IPS-20b (cell line): ENCODE measurements around the gene UNC45A.

ENCODE experiments used
- H3K27ac ChIP-seq: one replicate; pipeline ENCODE4 v1.5.1; 2013; ENCODE audit warnings: low read length
- H3K27me3 ChIP-seq: 2 replicates; pipeline ENCODE4 v1.6.1; 2013; ENCODE audit warnings: mild to moderate bottlenecking, low read length, inconsistent platforms; ENCODE audit not compliant: insufficient read depth
- H3K36me3 ChIP-seq: 2 replicates; pipeline ENCODE4 v1.6.1; 2013; ENCODE audit warnings: low read depth, mild to moderate bottlenecking, inconsistent platforms, low read length, moderate library complexity; ENCODE audit not compliant: insufficient read depth
- H3K4me1 ChIP-seq: 2 replicates; pipeline ENCODE4 v1.6.1; 2013; ENCODE audit warnings: mild to moderate bottlenecking, control low read depth, inconsistent platforms, low read length, moderate library complexity; ENCODE audit not compliant: insufficient read depth
- H3K4me3 ChIP-seq: 2 replicates; pipeline ENCODE4 v1.5.1; 2013; ENCODE audit warnings: mild to moderate bottlenecking, low read length, inconsistent platforms
- H3K9ac ChIP-seq: 2 replicates; pipeline ENCODE4 v1.6.1; 2013; ENCODE audit warnings: low read depth, mild to moderate bottlenecking, inconsistent platforms, low read length, moderate library complexity
- H3K9me3 ChIP-seq: 2 replicates; pipeline ENCODE4 v1.6.1; 2013; ENCODE audit warnings: mild to moderate bottlenecking, low read depth, low read length, inconsistent platforms; ENCODE audit not compliant: insufficient read depth

The UNC45A gene

DNA sequence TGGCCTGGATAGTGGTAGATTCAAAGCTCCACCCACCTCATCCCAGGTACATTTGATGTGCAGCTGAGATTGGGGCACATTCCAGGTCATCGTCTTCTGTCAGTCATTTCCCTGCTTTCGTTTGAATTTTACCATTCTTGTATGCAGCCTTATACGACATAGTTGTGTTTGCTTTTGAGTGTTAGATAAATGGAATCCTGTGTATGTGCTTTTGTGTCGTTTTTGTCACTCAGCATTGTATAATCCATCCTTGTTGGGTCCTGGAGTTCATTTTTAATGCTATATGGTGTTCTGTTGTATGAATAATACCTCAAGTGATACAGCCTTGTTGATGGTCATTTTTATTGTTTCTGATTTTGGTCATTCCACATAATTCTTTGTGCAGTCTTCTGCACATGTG lies 26.9 kb downstream of the UNC45A start:
- Histone ChIP-seq H3K36me3 (peaks cover 64% of the 10 kb centered on the region), H3K27ac (no peak overlapping the region), H3K9me3 (no peaks in the 10 kb centered on the region), H3K4me3 (no peak overlapping the region), H3K27me3 (no peaks in the 10 kb centered on the region; the same call in 1 of the 2 replicates), H3K4me1 (0 out of 2 replicates have a peak, but pooled peaks cover 5% of the 10 kb centered on the region), H3K9ac (no peak overlapping the region)

DNA sequence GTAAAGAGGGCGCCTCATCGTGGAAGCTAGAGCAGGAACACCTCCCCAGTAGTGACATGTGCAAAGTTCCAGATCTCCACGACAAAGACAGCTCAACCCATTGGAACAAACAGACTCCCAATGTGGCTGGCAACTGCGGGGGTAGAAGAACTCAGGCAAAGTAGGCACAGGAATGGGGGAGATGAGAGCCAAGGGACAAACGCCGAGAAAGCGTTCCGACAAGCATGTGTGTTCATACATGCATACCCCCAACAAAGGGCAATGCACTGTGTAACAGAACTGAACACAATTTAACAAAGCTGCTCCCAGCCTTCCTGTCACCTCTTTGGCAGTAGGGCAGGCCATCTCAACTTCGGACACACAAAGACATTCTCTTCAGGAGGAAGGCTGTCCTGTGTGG lies 31.2 kb downstream of the UNC45A start:
- H3K27me3 ChIP-seq = no peaks in the 10 kb centered on the region
- H3K9me3 ChIP-seq = no peaks in the 10 kb centered on the region
- H3K4me1 ChIP-seq = no peaks in the 10 kb centered on the region
- peaks cover 89% of the 10 kb centered on the region for H3K36me3 ChIP-seq
- no peak overlapping the region for H3K4me3 ChIP-seq
- H3K27ac ChIP-seq = no peak overlapping the region
- no peak overlapping the region for H3K9ac ChIP-seq

DNA sequence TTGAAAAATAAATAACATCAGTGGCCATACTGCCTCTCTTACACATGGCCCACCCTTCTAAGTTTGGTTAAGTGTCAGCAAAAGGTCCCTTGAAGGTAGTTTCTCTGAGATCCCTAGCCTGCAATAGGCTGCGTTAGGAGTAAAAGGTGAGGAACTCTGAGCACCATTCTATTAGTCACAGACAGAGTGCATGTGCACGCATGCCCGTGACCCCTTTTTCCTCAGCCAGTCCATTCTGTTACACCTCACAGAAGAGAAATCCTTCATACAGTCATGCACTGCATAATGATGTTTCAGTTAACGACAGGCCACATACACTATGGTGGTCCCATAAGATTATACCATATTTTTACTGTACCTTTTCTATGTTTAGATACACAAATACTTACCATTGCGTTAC lies 32.1 kb downstream of the UNC45A start:
- no peak overlapping the region for H3K4me3 ChIP-seq
- no peaks in the 10 kb centered on the region for H3K4me1 ChIP-seq
- H3K27me3 ChIP-seq = no peaks in the 10 kb centered on the region
- H3K36me3 ChIP-seq = peaks cover 83% of the 10 kb centered on the region
- no peak overlapping the region for H3K9ac ChIP-seq
- no peak overlapping the region for H3K27ac ChIP-seq
- H3K9me3 ChIP-seq = no peaks in the 10 kb centered on the region

DNA sequence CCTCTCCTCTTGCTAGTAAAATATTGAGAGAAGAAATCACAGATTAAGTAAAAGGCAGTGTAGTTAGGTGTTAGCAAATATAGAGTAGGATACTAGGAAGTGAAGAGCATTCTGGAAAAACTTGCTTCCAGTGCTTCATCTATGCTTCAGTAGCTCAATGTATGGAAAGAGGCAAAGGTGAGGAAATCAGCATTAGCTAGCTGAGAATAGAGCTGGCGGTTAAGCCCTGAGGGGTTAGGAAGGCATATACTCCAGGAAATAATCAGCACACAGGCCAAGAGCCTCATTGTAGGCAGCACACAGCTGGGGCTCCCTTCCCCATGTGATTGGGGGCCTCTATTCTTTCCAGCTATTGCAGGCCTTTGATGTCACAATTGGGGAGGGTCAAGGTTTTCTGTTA lies 33.3 kb downstream of the UNC45A start:
- no peaks in the 10 kb centered on the region for H3K4me1 ChIP-seq
- no peaks in the 10 kb centered on the region for H3K9me3 ChIP-seq
- H3K36me3 ChIP-seq = peaks cover 84% of the 10 kb centered on the region
- H3K4me3 ChIP-seq = no peak overlapping the region
- no peaks in the 10 kb centered on the region for H3K27me3 ChIP-seq
- no peak overlapping the region for H3K27ac ChIP-seq
- no peak overlapping the region for H3K9ac ChIP-seq

DNA sequence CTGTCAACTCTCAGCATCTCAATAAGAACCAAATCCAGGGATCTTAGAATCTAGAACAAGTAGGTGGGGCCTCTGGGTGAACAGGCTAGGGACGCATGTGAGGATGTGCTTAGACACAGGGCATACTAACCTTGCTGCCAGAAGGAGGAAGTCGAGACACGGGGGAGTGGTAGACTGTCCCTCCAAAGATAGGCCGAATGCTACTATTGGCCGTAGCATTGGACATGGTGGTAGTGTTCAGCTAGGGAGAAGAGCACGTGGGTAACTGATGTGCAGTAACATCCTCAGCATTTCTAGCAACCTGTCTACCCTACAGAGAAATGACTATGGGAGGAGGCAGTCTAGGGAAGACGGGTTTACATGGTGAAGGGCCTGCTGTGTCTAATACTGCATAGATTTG lies 35.2 kb downstream of the UNC45A start:
- no peaks in the 10 kb centered on the region for H3K4me1 ChIP-seq
- no peaks in the 10 kb centered on the region for H3K27me3 ChIP-seq
- H3K9me3 ChIP-seq = no peaks in the 10 kb centered on the region
- H3K27ac ChIP-seq = no peak overlapping the region
- H3K36me3 ChIP-seq = peaks cover 88% of the 10 kb centered on the region
- no peak overlapping the region for H3K4me3 ChIP-seq
- H3K9ac ChIP-seq = no peak overlapping the region

DNA sequence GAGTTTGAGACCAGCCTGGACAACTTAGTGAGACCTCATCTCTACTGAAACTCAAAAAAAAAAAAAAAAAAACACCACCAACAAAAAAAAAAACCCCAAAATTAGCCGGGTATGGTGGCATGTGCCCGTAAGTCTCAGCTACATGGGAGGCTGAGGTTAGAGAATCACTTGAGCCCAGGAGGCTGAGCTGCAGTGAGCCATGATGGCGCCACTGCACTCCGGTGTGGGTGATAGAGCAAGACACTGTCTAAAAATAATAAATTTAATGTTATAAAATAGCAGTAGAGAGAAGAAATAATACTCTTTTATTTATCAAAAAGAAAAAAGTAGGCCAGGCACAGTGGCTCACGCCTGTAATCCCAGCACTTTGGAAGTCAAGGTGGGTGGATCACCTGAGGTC lies 37.0 kb downstream of the UNC45A start:
- H3K9me3 ChIP-seq = no peaks in the 10 kb centered on the region
- H3K27me3 ChIP-seq = no peaks in the 10 kb centered on the region
- no peak overlapping the region for H3K4me3 ChIP-seq
- H3K36me3 ChIP-seq = peaks cover 92% of the 10 kb centered on the region
- H3K4me1 ChIP-seq = no peaks in the 10 kb centered on the region
- no peak overlapping the region for H3K27ac ChIP-seq
- no peak overlapping the region for H3K9ac ChIP-seq

DNA sequence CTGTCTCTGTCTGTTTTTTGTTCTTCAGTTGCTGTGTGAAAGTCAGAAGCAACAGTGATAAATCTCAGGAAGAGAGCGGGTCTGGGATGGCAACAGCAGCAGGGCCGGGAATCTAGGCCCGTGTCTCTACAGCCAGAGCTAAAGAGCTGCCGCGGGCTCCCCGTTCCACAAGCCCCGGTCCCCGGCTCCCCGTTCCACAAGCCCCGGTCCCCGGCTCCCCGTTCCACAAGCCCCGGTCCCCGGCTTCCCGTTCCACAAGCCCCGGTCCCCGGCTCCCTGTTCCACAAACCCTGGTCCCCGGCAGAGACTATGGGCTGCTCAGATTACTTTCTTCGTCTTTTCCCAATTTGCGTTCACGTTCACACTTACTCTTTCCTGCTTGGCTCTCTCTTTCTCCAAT lies 39.1 kb downstream of the UNC45A start:
- H3K9me3 ChIP-seq = no peaks in the 10 kb centered on the region
- no peak overlapping the region for H3K4me3 ChIP-seq
- H3K36me3 ChIP-seq = peaks cover 91% of the 10 kb centered on the region
- no peaks in the 10 kb centered on the region for H3K4me1 ChIP-seq
- H3K27ac ChIP-seq = no peak overlapping the region
- no peaks in the 10 kb centered on the region for H3K27me3 ChIP-seq
- no peak overlapping the region for H3K9ac ChIP-seq

DNA sequence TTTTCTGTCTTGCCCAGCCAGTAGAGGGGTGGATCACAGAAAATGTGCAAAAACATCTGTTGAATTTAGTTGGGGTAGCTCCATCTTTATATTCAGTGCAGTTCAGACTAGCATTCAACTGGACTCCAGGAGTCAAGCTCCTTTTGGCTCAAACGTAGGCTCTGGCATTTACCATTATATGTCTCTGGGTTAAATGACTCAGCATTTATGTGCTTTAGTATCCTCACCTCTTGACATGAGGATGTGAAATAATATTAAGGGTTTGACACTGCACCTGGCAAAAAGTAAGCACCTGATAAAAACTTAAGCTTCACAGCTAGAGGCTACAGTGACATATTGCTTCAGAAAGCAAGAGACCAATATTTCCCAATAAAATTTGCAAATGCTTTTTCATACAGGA lies 44.5 kb downstream of the UNC45A start:
- Histone ChIP-seq H3K9me3 (no peaks in the 10 kb centered on the region), H3K4me1 (no peaks in the 10 kb centered on the region), H3K27ac (no peak overlapping the region), H3K4me3 (no peak overlapping the region), H3K9ac (no peak overlapping the region), H3K27me3 (no peaks in the 10 kb centered on the region), H3K36me3 (peaks cover 99% of the 10 kb centered on the region)

DNA sequence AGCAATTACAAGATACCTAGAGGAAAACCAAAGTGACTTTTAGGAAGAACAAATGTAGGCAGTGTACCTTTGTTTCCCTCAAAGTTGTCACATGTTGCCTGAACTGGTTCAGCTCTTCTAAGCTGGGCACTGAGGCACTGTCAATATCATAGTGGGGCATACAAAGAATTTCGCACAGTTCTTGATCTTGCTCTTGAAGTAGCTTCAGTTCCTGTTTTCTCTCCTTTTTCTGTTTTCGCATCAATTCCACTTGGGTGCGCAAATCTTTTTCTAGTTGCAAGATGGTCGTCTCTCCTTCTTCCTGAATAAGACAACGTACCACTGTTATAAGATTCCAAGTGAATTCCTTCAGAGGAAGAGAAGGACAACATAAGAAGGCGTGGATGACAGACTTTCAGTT lies 46.6 kb downstream of the UNC45A start:
- no peaks in the 10 kb centered on the region for H3K4me1 ChIP-seq
- no peak overlapping the region for H3K9ac ChIP-seq
- H3K4me3 ChIP-seq = no peak overlapping the region
- no peaks in the 10 kb centered on the region for H3K27me3 ChIP-seq
- no peaks in the 10 kb centered on the region for H3K9me3 ChIP-seq
- H3K27ac ChIP-seq = no peak overlapping the region
- H3K36me3 ChIP-seq = peaks cover 80% of the 10 kb centered on the region

DNA sequence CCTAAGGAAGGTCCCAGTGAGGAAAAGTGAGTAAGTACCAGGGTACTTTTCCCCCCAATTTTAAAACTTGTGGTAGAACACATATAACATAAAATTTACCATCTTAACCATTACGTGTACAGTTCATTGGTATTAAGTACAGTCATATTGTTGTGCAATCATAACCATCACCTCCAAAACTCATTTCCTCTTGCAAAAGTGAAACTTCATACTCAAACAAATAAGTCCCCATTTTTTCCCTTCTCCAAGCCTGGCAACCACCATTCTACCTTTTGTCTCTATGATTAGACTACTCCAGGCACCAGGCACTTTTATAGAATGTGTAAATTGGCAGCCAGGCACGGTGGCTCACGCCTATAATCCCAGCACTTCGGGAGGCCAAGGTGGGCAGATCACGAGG lies 47.0 kb downstream of the UNC45A start:
- Histone ChIP-seq H3K36me3 (peaks cover 76% of the 10 kb centered on the region), H3K4me1 (no peaks in the 10 kb centered on the region), H3K27ac (no peak overlapping the region), H3K27me3 (no peaks in the 10 kb centered on the region), H3K9me3 (no peaks in the 10 kb centered on the region), H3K9ac (no peak overlapping the region), H3K4me3 (no peak overlapping the region)

DNA sequence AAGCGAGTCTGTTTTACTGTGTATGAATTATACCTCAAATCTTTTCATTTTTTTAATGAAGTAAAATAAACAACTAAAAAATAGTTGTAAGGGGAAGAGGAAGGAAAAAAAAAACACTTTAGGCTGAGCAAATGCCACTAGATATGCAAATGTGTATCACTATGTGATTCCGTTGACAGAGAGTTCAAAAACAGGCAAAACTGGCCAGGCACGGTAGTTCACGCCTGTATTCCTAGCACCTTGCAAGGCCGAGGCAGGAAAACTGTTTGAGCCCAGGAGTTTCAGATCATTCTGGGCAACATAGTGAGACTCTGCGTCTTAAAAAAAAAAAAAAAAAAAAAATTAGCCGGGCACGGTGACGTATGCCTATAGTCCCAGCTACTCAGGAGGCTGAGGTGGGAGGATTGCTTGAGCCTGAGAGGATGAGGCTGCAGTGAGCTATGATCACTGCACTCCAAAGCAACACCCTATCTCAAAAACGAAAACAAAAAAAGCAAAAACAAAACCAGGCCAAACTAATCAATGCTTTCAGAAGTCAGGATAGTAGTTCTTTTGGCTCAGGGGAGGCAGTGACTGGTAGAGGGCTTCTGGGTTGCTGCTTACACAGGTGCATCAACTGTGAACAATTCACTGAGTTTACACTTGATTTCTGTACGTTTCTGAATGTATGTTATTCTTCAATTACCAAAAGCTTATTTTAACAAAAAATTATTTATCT lies 51.9 kb downstream of the UNC45A start:
- H3K9ac ChIP-seq = no peak overlapping the region
- no peaks in the 10 kb centered on the region for H3K27me3 ChIP-seq
- no peak overlapping the region for H3K27ac ChIP-seq
- no peak overlapping the region for H3K4me3 ChIP-seq
- H3K4me1 ChIP-seq = peaks cover 1% of the 10 kb centered on the region; the same call in 1 of the 2 replicates
- H3K9me3 ChIP-seq = no peaks in the 10 kb centered on the region
- peaks cover 28% of the 10 kb centered on the region for H3K36me3 ChIP-seq

DNA sequence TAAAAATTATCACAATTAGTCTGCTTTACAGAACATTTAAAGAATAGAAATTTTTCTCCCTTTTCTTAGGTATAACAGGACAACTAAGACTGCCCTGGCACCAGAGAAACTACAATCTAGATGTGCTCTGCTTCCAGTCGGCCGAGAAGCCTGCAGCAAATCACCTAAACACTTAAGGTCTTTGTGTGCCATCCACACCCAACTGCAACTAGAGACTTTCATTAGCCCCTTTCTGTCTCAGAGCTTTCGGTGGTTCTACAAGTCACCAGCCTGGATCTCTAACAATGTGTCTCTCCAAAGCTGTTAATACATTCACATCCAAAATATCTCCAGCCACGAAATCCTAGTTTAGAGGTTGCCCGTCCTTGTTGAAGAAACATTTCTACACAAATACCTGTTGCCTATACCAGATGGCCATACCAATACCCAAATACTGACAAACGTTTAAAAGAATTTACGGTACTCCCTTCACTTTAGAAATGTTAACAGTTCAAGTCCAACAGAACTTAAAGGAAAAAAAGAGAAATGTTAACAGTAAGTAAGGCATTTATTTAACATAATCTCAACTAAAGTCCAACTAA lies 52.6 kb downstream of the UNC45A start:
- H3K4me1 ChIP-seq = peaks cover 2% of the 10 kb centered on the region; the same call in 1 of the 2 replicates
- H3K36me3 ChIP-seq = peaks cover 21% of the 10 kb centered on the region
- no peaks in the 10 kb centered on the region for H3K27me3 ChIP-seq
- H3K9ac ChIP-seq = no peak overlapping the region
- H3K9me3 ChIP-seq = no peaks in the 10 kb centered on the region
- H3K4me3 ChIP-seq = no peak overlapping the region
- H3K27ac ChIP-seq = no peak overlapping the region
